ENCODE data around the gene TNFRSF1B. TPM values are rescaled to one million over a fixed set of nuclear protein-coding genes. Genes with fewer than 3 reads are reported as not detected.
A peak's percentile ranks its signal among the peaks of the same experiment; 100 is the strongest.

The TNFRSF1B gene
- polyA plus RNA-seq, 3 donors, result 436 to 761 (median 450) TPM

DNA sequence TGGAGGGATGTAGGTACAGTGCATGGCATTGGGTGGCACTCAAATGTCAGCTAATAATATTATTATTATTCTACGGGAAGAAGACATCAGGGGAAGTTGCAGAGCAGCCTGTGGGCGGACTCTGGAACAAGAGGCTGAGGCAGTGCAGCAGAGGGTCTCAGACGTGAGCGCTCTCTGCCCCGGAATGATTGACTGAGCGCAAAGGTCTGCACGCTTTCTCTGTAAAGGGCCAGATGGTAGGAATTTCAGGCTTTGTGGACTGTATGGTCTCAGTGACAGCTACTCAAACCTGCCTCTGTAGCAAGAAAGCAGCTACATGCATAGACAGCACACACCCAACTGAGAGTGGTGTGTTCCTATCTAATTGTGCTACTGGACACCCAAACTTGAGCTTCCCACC is 33.4 kb downstream of the TNFRSF1B start:
- Histone ChIP-seq H4K20me1 (ENCODE audit: insufficient read depth, low read length) (peaks cover 99% of the 10 kb centered on the region), H3K79me2 (ENCODE audit: insufficient read depth, low read length) (peaks cover 55% of the 10 kb centered on the region), H2AFZ (ENCODE audit: insufficient read depth, low read depth, low read length, poor library complexity, severe bottlenecking) (no peak overlapping the region), H3K36me3 (replicated peaks in 1 of 2; ENCODE audit: control insufficient read depth in 1 of 2, insufficient read depth in 2 of 2, low read length in 2 of 2) (peaks cover 89 to 91% of the 10 kb centered on the region in 2 donors), H3K27ac (ENCODE audit: low read depth in 1 of 2, low read length in 2 of 2) (no peak overlapping the region), H3K9ac (ENCODE audit: insufficient read depth, low read length, poor library complexity, severe bottlenecking) (no peak overlapping the region), H3K4me2 (replicated peaks; ENCODE audit: extremely low read depth, low read length, poor library complexity, severe bottlenecking) (no peak overlapping the region), H3K27me3 (ENCODE audit: control insufficient read depth in 2 of 2, insufficient read depth in 2 of 2, low read length in 2 of 2) (no peaks in the 10 kb centered on the region), H3K4me1 (ENCODE audit: control insufficient read depth in 1 of 2, insufficient read depth in 2 of 2, low read length in 2 of 2) (peaks cover 22 to 24% of the 10 kb centered on the region in 2 donors), H3K9me3 (replicated peaks in 1 of 2; ENCODE audit: control insufficient read depth in 1 of 2, insufficient read depth in 1 of 2, low read length in 2 of 2) (no peaks in the 10 kb centered on the region), H3K4me3 (replicated peaks in 1 of 3; ENCODE audit: low read depth in 2 of 3, low read length in 3 of 3) (no peak overlapping the region)
- no peak overlapping the region for H3K27ac Mint-ChIP-seq
- peaks cover 0 to 6% (median 3%) of the 10 kb centered on the region in 3 donors for H3K27me3 Mint-ChIP-seq (ENCODE audit: low read depth in 3 of 3)
- peaks cover 20% of the 10 kb centered on the region for H3K4me1 Mint-ChIP-seq
- no peak for DNase-seq
- WGBS (ENCODE audit: insufficient coverage), result 95% methylated on average over 3 of the region's 7 CpGs
- H3K4me3 Mint-ChIP-seq, result no peak overlapping the region
- TF ChIP-seq, protein P1, sequence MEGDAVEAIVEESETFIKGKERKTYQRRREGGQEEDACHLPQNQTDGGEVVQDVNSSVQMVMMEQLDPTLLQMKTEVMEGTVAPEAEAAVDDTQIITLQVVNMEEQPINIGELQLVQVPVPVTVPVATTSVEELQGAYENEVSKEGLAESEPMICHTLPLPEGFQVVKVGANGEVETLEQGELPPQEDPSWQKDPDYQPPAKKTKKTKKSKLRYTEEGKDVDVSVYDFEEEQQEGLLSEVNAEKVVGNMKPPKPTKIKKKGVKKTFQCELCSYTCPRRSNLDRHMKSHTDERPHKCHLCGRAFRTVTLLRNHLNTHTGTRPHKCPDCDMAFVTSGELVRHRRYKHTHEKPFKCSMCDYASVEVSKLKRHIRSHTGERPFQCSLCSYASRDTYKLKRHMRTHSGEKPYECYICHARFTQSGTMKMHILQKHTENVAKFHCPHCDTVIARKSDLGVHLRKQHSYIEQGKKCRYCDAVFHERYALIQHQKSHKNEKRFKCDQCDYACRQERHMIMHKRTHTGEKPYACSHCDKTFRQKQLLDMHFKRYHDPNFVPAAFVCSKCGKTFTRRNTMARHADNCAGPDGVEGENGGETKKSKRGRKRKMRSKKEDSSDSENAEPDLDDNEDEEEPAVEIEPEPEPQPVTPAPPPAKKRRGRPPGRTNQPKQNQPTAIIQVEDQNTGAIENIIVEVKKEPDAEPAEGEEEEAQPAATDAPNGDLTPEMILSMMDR (IDR thresholded peaks at IDR 0.05), result no peak
- H3K9me3 Mint-ChIP-seq, result no peaks in the 10 kb centered on the region
- H3K36me3 Mint-ChIP-seq, result peaks cover 86 to 96% of the 10 kb centered on the region in 2 donors
- intact Hi-C loops (cut with micrococcal nuclease), result no loop called here

DNA sequence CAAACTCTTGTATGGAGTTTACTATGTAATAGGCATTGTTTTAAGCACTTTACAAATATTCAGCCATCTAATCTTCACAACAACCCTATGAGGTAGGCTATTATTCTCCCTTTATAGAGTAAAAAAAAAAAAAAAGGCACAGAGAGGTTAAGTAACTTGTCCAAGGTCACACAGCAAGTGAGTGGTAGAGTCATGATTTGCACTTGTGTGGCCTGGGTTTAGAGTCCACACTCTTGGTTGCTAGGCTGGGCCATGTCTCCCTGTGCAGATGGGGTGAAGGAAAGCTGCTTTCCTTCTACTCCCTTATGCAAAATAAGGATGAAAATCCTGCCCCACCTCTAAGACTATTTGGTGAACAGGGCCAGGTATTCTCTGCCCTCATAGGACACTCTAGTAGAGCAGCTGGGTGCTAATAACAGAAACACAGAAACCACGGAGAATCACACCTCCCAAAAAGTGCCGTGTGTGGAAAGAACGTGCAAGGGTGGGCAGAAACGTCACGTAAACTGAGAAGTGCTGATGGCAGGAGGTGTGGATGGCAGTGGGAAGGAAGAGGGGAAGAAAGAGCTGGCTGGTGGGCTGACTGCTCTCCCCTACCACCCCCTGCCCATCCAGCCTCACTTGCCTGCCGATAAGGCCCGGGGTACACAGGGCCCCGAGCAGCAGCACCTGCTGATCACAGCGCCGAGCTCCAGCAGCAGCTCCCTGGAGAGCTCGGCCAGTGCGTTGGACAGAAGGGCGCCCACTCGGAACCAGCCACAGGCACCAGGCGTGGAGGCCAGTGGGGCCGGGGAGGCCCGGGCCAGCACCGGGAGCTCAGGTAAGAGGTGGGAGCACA is 34.8 kb downstream of the TNFRSF1B start:
- Mint-ChIP-seq H3K27ac (no peak overlapping the region), H3K27me3 (ENCODE audit: low read depth in 3 of 3) (peaks cover 0 to 4% (median 3%) of the 10 kb centered on the region in 3 donors), H3K4me1 (peaks cover 10% of the 10 kb centered on the region), H3K4me3 (no peak overlapping the region), H3K36me3 (peaks cover 90 to 97% of the 10 kb centered on the region in 2 donors), H3K9me3 (peaks cover 0 to 4% (median 0%) of the 10 kb centered on the region in 7 donors)
- DNase-seq, result no peak
- Histone ChIP-seq H3K4me1 (ENCODE audit: control insufficient read depth in 1 of 2, insufficient read depth in 2 of 2, low read length in 2 of 2) (peaks cover 9 to 11% of the 10 kb centered on the region in 2 donors), H2AFZ (ENCODE audit: insufficient read depth, low read depth, low read length, poor library complexity, severe bottlenecking) (no peak overlapping the region), H3K27me3 (ENCODE audit: control insufficient read depth in 2 of 2, insufficient read depth in 2 of 2, low read length in 2 of 2) (no peaks in the 10 kb centered on the region), H3K36me3 (replicated peaks in 1 of 2; ENCODE audit: control insufficient read depth in 1 of 2, insufficient read depth in 2 of 2, low read length in 2 of 2) (peaks cover 95 to 97% of the 10 kb centered on the region in 2 donors), H4K20me1 (ENCODE audit: insufficient read depth, low read length) (peaks cover 100% of the 10 kb centered on the region), H3K27ac (ENCODE audit: low read depth in 1 of 2, low read length in 2 of 2) (peak overlapping the region in 1 of 2 donors; percentile 52), H3K9me3 (replicated peaks in 1 of 2; ENCODE audit: control insufficient read depth in 1 of 2, insufficient read depth in 1 of 2, low read length in 2 of 2) (no peaks in the 10 kb centered on the region), H3K9ac (ENCODE audit: insufficient read depth, low read length, poor library complexity, severe bottlenecking) (no peak overlapping the region), H3K79me2 (ENCODE audit: insufficient read depth, low read length) (peaks cover 52% of the 10 kb centered on the region), H3K4me3 (replicated peaks in 1 of 3; ENCODE audit: low read depth in 2 of 3, low read length in 3 of 3) (no peak overlapping the region), H3K4me2 (replicated peaks; ENCODE audit: extremely low read depth, low read length, poor library complexity, severe bottlenecking) (no peak overlapping the region)
- 98% methylated on average over 13 of the region's 18 CpGs for WGBS (ENCODE audit: insufficient coverage)
- intact Hi-C loops (cut with micrococcal nuclease), result no loop called here
- TF ChIP-seq, protein P1 (IDR thresholded peaks at IDR 0.05), result no peak
